Left renal pelvis (tissue), 4 donors: ENCODE results near the gene TRAPPC2L. TPM values are rescaled to one million over a fixed set of nuclear protein-coding genes. Genes with fewer than 3 reads are reported as not detected.

Experiments used
- DNase-seq, 4 donors: peaks; one replicate each; pipeline ENCODE4 v3.0.0-alpha.2; 2013; ENCODE audit warnings: low read depth in 4 of 4, low spot score in 3 of 4
- polyA plus RNA-seq, 4 donors: library from polyadenylated mRNA; unstranded; fragments of 120-200 nt; gene quantifications; one replicate each; pipeline ENCODE4 v1.2.1, GENCODE V29; 2013; ENCODE audit not compliant: insufficient read length in 4 of 4

TRAPPC2L gene
- polyA plus RNA-seq, 4 donors = 57.9 to 91.5 (median 77.5) TPM

DNA sequence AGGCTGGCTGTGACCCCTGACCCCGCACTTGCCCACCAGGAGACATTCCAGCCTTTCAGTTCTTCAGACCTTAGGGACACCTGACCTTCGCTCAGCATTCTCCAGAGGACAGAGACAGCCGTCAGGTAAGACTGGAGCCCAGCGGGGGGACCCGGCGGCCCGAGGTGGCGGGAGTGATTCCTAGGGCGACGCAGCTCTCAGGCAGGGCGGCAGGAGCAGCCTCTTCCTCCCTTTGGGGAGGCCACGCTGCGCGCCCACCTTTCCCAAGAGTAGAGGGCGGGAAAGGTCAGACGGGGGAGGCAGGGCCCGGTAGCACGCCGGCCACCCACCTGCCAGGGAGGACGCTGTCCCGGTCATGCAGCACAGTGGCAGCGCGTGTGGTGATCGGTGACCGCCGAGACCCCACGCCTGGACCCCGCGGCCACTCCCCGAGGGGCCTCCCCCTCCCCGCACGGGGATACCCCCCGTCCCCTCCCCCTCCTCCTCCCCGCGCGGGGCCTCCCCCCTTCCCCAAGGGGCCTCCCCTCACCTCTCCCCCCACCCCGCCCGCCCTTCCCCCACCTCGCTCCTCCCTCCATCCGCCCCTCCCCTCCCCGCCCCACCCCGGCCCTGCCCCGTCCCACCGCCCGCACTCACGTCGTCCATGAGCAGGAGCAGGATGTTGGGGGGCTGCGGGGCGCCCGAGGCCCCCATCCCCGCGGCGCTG, 652 bp upstream of the TRAPPC2L start:
- no peak for DNase-seq

DNA sequence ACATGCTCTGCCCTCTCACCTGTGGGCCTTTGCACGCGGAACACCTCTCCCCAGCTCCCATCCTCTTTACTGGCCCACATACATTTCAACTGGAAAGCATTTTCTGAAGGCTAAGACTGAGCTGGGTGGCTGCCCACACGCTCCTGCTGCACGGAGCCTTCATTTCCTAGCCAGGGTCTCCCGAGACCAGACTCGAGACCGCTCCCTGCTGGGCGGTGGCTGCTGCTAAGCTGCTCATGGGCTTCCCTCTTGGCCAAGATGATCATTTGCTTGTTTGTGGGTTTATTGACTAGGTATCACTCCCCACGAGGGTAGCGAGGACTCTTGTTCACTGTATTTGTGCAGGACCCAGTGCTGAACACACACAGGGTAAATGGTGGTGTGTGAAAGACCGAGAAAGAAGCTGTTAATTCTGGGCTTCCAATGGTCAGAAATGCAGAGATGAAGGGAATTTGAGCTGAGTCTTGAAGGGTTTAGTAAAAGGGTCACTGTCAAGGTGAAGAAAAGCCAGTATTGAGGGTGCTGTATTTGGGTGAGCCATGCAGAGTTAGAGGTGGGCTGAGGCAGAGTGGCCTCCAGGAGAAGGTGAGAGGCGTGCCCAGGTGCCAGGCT, 907 bp downstream of the TRAPPC2L start:
- peak in 2 of 4 donors; percentile 30 to 36 for DNase-seq

DNA sequence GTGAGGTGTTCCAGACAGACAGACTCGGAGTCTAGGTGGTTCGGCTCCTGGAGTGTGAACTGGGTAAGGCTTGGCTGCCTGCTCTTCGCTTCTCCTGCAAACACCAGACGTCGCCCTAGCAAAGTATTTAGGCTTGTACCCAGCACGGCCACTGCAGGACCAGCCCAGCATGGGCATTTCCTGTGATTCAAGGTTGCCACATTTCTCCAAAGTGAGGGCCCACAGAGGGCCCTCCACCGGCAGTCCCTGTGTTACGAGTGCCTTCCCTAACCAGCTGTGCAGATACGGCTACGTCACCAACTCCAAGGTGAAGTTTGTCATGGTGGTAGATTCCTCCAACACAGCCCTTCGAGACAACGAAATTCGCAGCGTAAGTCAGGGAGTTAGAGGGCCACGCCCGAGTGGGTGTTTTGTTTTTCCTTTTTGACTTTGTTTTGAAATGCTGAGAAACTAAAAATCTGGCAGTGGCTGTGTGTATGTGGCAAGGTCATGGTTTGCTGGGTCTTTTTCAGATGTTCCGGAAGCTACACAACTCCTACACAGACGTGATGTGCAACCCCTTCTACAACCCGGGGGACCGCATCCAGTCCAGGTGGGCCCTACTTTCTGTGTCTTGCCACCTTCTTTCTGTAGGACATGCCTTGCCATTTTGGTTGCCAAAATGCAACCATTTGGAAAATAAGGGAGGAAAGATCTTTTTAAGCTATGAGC, 2.6 kb downstream of the TRAPPC2L start:
- no peak for DNase-seq

DNA sequence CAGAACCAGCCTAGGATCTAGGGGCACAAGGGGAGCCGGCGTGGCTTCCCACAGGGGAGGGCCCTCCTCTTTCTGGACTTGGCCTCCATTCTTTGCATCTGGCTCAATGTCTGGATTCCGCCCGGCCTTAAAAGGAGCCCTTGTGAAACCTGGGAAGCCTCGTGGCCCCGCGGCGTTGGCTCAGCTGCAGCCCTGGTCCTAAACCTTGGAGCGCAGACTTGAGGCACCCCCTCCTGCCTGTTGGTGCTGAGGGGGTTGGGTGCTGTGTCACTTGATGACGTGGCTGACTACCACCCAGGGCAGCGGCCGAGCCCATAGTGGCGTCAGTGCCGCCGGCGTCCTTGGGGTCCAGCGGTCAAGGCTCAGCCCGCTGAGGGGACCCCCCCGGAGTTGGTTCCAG, 4.4 kb downstream of the TRAPPC2L start:
- no peak for DNase-seq

DNA sequence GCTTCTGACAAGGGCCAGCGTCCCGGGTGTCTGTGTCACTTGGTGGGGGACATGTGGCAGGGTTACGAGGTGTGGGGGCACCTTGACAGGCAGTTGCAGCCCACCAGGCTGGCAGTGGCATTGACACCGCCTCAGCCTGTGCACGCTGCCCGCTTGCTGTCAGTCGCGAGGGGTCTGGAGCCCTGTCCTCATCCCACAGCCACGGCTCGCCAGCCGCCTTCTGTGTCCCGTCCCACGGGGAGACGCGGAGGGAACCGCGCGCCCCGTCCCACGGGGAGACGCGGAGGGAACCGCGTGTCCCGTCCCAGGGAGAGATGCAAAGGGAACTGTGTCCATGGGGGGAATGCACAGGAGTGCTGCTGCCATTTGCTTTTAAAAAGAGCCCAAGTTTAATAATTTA, 6.0 kb downstream of the TRAPPC2L start:
- no peak for DNase-seq

DNA sequence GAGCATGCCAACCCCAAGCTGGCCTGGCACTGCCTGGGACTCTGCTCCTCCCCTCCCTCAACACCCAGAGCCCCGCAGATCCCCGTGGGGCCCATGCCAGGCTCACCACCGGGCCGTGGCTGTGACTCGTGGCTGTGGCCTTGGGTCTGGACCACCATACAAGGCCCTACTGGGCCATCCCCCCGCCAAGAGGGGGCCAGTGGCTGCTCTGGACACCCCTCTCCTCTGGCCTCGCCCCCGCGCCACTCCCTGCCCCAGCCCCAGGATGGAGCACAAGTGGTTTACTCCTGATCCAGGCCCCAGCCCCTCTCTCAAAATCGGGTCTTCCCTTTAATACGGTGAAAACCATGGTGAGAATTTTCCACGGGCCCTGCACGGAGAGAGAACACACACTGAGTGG, 6.5 kb downstream of the TRAPPC2L start:
- no peak for DNase-seq

DNA sequence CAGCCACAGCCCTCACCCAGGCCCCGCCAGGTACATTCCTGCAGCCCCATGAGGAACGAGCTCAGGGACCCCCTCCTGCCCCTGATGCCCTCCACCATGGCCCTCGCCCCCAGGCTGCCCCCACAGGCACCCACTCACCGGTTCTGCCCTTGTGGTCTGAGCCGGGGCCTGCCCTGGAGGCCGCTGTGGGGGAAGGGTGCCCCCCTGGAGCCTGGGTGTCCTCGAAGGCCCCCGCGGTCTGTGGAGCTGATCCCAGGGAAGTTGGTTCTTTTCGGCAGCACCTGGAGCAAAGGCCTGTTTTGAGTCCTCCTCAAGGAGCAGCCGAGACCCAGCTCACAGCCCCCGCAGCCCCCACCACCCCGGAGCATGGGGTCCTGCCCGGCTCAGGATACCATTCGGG, 7.2 kb downstream of the TRAPPC2L start:
- no peak for DNase-seq

DNA sequence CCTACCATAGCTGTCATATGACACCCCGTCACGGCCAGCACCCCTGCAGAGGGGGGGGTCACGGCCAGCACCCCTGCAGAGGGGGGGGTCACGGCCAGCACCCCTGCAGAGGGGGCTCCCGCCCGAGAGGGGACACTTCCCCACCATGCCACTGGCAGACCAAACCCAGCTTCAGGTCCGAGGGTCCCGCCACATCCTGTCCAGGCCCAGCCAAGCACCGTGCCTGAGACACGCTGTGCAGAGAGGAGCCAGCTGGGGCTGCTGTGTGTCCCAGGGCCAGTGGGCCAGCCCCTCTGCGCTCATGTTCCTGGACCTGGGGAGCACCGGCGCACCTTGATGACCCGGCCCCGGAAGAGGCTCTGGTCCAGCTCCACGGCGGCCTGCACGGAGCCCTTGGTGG, 7.6 kb downstream of the TRAPPC2L start:
- no peak for DNase-seq

DNA sequence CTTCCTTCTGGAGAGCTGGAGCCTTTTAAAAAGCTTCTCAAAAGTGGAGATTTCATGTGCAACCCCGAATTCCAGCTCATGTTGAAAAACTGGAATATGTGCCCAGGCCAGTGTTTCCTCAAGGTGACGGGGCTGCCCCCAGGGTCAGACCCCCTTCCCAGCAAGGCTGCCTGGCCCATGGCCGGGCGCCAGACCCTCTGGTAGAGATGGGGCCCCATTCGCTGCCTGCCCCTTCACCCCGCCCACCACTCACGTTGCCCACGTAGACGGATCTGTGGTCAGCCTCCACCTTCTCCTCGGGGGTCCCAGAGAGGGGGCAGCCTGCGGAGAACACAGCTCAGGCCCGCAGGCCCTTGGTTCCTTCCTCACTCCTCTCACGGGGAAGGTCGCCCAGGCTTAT, 8.4 kb downstream of the TRAPPC2L start:
- no peak for DNase-seq

DNA sequence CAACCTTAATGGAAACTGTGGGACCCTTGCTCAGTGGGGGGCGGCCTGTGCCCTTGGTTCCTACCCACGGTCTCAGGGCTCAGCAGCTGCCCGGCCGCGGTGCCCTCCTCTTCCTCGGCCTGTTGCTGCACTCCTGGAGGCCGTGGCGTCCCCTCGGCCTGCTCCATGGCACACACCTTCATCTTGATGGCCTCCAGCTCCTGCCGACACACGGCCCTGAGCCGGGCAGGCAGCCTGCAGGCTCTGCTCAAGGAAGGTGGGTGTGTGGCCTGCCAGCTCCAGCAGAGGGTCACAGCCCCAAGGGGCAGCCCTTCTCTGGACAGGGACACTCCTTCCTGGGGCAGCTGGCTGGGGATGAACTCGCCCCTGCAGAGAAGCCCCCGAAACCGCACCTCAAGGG, 8.8 kb downstream of the TRAPPC2L start:
- no peak for DNase-seq

DNA sequence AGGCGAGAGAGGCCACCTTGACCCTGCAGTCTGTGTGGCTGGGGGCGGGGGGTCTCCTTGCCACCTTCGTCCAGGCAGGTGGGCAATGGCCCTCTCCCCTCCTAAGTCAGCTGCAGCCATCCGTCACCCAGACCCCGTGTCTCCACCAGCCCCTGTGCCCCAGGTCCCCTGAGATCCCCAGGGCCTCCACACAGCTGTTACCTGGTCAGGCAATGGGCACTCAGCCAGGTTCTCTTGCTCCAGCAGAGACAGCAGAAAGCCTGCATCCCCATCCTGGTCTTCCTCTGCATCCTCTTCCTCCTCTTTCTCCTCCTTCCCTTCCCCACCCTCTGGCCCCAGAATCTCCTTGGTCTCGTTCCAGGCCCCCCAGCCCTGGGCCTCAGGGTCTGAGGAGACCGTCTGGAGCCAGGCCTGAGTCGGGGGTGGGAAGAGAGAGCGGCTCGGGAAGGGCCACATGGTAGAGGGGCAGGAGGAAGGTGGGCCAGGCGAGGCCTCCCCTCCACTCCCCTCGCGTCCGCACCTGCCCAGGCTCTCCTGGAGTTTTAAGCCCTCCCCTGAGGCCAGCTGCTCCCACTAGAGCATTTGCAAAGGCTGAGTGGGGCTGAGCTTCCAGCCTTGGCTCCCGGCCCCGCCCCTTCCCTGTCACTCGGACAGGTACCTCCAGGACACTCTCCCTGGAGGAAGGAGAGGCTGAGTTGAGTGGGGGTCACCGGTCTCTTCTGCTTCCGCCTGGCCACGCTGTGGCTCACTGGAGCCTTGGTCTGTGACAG, 9.4 kb downstream of the TRAPPC2L start, which contains the start of gene PABPN1L:
TSS of gene PABPN1L (minus strand) at position 510 of the 770 bp plus-strand sequence. CDS start at position 456, 54 bp downstream.
- DNase-seq = no peak

DNA sequence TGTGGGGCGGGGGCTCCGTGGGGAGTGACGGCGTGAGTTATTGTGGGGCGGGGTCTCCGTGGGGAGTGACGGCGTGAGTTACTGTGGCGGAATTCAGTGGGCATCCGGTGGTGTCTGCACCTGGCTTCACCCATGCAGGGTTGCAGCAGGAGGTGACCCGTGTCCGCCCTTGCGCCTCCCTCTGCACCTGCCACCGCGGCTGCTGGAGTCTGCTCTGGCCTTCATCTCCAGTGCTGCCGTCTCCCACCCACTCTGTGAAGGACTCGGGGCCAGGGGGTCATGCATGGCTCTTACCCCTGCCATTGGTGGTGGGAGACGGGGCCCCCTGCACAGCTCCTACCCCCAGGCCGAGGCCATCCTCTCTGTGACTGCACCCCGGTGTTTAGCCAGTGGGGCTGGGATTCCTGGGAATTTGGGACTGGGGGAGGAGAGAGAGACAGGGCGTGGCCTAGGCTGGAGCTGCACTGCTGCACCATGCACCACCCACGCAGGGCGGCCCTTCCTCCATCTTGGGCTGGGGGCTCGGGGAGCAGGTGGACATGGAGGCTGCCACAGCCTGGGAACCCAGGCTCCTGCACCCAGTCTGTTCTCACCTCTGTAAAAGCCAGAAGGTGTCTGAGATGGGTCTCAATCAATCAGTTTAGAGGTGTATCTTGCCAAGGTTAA, 10.8 kb downstream of the TRAPPC2L start:
- DNase-seq = no peak

DNA sequence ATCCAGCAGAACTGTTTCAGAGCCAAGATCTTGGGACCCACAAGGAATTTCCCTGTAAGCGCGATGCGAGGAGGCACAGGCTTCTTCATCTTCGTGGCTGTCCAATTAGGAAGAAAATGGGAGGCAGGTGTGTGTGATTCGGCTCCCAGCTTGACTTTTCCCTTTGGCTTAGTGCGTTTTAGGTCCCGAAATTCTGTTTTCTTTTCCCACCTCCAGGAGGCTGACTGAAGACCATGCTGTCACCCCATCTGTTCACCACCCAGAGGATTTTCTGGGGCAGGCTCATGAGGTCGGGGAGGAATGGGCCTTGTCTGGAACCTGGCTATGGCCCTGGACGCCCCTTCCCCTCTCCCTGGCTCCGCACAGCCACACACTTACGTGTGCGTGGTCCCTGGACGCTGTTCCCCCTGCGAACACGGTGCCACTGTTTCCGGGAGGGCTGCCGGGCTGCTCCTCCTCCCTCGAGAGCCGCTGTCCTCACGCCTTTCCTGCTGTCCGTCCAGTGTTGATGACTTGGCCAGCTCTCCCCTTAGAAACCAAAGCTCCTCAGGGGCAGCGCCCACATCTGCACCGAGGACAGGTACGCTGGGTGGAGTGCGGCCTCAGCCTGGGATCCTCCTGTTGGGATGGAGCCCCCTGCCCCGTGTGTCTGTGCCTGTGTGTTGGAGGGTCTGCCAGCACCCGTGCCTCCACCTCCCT, 12.2 kb downstream of the TRAPPC2L start:
- no peak for DNase-seq

DNA sequence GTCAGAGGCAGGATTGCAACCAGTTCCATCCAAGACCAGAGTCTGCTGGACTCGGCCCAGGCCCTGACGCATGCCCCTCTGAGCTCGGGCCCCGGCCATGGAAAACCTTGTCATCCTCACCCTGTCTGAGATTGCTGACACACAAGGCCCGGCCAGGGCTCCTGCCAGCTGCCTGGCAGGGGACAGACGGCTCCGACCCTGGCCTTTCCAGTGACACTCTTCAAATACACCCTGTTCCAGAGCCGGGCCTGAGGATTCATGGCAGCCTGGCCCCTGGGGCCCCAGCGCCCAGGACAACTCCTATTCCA, 12.7 kb downstream of the TRAPPC2L start:
- no peak for DNase-seq

DNA sequence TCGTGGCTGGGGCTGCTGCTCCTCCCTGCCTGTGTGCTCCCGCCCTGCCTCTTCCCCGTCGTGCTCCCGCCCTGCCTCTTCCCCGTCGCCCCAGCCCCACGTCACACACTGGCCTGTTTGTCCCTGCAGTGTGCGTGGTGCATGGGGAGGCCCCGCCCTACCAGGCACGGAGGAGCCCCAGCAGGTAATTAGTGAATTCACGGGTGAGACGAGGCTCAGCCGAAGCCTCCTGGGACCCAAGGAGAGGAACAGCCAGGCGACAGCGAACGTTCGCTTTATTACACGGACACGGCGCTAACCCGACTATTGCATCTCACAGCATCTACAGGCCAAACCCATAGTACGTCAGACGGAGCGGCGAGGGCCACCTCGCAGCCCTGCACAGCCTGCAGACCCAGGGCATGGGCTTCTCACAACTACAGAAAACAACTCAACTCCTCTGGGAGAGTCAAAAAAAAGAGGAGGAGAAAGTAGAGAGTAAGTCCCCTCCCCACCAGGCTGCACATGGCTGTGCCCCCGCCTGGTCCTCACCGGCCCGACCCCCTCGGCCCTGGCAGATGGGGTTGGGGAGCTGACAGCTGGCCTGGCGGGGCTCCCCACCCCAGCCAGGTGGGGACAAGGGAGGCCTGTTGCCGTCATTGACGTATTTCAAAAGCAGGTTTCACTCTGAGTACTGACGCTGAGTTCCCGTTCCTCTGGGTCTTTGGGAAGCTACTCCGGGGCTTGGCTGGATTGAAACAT, 13.9 kb downstream of the TRAPPC2L start:
- no peak for DNase-seq

DNA sequence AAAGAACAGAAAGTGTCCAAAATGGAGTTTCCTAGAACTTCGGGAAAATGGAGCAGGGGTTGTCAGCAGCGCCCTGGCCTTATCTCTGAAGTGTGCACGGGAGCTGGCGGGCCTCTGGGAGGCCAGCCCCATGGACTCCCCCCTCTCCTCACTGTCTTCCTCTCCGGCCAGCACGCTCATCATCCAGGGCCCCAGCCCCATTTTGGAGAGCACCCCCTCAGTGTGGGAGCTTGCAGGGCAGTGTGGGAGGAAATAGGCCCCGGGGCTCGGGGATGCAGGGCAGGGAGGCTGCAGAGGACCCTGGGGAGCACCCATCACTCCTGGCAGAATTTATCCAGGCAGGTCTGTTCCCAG, 14.4 kb downstream of the TRAPPC2L start:
- no peak for DNase-seq

DNA sequence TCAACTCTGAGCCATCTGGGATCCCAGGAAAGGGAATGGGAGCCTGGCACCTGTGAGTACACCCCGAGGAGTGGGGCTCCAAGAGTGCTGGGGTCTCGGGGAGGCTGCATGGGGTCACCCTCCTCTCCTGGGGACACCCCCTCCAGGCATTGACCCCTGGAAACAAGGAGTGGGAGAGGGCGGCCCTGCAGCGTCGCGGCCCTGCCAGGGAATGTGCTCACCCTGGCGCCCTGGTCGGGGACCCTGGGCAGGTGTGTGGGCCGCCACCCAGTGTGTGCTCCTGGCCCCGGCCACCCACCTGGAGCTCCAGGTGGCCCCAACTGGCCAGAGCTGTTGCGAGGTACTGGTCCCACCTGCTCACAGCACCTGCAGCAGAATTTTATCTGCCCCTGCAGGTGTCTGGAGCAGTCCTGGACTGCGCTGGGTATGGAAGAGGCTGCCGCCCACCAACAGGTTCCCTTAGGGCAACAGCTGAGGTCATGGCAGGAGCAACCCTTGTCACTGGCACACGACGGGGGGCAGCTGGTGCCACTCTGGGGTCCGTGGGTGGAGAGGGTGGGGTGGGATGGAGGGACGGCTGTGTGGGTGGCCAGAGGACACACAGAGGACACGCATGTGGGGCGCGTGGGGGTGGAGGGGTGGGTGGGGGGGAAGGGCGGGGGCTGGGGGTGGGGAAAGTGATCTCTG, 14.9 kb downstream of the TRAPPC2L start:
- no peak for DNase-seq

DNA sequence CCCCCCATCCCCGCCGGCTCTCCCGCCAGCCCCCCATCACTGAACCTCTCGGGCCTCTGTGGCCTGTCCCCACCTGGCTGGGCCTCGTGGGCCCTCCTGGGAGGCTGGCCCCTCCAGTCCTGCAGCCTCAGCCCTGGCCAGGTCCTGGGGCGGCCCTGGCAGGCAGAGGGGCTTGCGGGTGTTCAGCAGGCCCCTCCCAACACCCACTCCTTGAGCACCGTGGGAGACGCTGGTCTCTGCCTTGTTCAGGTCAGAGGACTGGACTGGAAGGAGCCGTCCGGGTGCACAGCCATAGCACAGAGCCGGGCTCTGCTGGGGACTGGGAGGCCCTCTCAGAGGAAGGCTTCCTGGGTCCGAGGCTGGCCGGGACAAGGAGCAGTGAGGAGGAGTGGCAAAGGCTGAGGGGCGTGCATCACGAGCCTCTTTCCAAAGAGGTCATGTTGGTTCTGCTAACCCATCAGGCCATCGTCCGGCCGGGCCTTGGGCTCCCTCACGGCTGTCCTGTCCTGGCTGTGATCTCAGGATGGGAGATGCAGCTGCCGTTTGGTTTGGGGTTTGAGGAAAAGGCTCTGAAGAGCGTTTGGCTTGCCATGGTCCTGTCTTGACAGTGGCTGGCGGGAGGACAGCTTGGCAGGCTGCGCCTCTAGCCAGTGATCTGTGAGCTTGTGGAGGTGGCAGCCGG, 15.9 kb downstream of the TRAPPC2L start:
- no peak for DNase-seq
